HG03159 (cell line): Measurements from ENCODE around the gene DDX20.

Source experiments
- ATAC-seq: cut with Tn5 transposase; IDR thresholded peaks from one replicate; pipeline ENCODE4 v1.9.1; 2021; ENCODE audit warnings: mild to moderate bottlenecking, moderate library complexity; ENCODE audit not compliant: unreplicated experiment

DDX20 gene

GRCh38 chr1:111746614-111746999, 9.1 kb upstream of the DDX20 start:
- ATAC-seq: no peak

DNA sequence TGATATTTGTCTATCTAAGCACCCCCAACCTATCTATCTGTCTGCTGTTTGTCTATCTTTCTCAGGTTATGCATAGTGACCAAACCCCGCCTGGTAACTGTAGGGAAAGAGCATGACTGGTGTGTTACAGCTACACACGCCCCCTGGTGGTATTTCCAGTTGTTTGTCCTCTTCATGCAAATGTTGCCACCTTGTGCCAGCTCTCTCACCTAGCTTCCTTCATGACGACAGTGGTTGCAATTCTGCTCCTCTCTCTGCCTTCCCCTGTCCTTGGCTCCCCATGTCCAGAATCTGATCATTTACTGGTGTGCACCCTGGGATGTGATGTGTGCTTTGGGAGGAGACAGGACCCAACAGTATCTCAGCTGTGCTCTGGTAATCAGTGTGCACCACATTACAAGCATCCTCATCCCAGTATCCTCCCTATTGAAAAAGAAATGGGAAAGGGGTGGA, 8.4 kb upstream of the DDX20 start:
- no peak for ATAC-seq

- ATAC-seq: no peak
Observed at GRCh38 chr1:111747947-111748346, 7.8 kb upstream of the DDX20 start.

DNA sequence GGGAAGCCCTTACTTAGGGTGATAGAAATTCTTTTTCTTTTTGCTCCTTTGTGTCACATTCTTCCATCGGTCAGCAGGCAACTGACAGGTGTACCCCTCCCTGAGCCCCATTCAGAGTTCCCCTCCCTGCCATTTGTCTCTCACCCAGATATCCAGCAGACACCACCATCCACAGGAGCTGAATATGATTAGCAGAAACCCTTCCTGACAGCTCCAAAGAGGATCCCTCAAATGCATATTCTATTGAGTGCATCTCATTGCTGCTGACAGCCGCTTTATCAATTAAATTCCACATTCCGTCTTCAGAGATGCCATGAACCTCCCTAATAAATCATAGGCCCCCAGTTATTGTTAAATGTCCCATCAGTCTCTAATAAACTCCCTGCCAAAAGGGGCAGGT, 6.1 kb upstream of the DDX20 start:
- no peak for ATAC-seq

GRCh38 chr1:111750856-111751255, 4.8 kb upstream of the DDX20 start:
- no peak for ATAC-seq

DNA sequence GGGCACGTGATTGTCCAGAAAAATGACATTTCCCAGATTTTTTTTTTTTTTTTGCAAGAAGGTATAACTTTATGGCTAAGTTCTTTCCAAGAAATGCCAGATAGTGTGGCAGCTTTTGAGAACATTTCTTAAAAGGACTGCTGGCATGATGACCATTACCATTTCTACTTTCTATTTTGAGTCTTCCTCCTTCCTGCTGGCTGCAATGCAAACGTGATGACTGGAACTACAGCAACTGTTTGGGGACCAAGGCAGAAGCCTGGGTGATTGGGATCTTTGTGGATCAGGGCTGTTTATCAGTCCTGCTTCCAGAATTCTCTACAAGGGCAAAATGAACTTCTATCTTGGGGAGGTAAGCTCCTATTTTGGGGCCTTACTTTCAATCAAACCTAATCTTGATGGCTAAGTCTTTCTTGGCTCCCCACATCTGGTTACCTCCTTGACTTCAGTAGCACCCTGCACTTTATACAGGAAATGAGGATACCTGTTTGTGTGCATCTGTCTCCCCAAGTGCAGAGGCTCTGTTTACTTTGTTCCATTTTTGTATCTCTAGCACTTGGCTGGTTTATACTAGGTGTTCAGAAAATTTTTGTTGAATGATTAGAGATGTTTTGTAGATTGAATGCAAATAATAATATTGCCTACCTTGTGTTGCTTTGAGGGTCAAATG, 3.7 kb upstream of the DDX20 start:
- ATAC-seq: no peak

DNA sequence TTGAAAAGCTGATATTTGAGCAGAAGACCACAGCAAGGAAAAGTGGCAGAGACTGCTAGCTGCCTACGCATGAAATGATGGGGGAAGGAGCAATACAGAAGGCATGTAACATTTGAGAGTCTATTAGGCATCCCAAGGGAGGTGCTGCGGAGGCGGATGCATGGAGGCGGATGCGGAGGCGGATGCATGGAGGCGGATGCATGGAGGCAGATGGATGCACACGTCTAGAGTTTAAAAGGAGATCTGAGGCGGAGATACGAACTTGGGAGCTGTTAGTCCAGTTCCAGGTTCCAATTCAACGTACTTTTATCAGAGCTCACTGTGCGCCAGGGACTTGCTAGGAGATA, 744 bp upstream of the DDX20 start:
- ATAC-seq: peak; percentile 1

DNA sequence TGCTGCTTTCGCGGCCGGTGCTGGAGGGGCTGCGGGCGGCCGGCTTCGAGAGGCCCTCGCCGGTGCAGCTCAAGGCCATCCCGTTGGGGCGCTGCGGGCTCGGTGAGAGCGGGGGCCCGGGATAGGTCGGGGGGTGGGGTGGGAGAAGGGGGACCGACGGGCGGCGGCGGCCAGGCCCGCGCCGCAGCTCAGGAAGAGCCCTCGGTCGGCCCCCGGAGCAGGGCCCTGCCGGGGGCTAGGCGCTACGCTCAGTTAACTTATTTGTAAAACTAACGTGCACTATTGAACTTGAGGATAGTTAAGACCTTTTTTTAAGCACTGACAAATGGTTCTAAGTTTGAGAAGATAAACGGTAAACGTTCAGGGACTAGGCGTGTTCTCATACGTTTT, 418 bp downstream of the DDX20 start:
- ATAC-seq: peak; percentile 22

DNA sequence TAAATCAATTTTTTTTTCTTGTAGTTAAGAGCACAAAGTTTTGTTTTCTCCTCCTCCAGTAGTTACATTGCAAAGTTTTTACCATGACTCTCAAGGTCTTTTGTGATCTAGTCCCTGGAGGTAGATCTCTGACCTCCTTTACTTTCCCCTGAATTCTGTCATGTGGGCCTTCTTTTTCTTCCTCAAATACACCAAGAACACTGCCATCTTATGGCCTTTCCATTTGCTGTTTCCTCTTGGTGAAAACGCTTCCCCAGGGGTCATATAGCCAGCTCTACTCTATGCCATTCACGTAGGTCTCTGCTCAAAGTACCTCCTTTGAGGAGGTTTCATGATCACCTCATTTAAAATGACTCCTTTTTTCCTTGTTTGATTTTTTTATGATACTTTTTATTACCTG, 2.7 kb downstream of the DDX20 start:
- no peak for ATAC-seq

DNA sequence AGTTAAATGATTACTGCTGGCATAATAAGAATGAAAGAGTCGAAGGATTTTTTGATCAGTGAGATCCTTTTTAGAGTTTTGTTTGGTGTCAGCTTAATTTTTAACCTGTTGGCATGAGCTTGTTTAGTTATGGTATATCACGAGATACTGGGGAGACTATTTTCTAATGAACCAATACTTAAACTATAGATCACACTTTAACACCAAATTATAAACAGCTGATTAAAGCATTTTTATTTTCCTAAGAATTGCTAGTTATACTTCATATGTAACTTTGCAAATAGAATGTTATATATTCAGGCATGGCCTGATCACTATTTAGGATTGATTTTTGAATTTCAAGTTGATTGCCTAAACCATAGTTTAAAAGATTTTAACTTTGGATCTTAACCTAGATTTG, 6.0 kb downstream of the DDX20 start:
- ATAC-seq: no peak

- ATAC-seq: no peak
Observed at GRCh38 chr1:111762332-111762731, 6.6 kb downstream of the DDX20 start.

DNA sequence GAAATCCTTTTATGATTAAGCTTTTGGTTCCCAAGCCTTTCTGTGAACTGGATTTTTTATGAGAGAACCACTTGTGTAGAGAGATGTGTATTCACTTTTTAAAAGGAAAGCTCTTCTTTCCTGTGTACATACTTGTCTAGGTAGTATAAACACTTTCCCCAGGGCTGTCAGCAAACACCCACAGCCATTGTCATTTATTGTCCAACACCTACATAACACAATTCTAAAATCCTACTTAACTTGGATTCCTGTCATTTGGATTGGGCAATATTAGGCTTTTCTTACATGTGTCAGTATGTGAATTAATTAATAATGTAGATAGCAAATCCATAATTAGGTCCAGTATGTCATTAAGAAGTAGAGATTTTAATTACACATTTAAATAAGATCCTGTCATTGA, 12.3 kb downstream of the DDX20 start:
- ATAC-seq: no peak

DNA sequence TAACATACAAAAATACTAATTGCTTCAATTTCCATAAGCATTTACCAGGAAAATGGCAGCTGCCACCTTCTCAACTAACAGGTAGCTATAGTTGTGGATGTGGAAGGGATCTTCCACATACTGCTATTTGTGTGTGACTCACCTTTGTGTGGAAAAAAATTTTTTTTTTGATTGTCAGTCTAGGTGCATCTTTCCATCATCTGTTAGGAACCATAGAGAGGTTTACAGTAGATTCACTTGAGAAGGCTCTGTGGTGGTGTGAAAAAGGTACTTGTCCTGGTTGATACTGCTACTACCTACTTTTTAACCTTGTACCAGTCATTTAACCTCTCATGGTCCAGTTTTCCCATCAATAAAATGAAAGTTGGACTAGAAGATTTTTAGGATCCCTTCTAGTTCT, 12.9 kb downstream of the DDX20 start:
- ATAC-seq: no peak

- no peak for ATAC-seq
Observed at GRCh38 chr1:111769517-111770146, 13.9 kb downstream of the DDX20 start.

DNA sequence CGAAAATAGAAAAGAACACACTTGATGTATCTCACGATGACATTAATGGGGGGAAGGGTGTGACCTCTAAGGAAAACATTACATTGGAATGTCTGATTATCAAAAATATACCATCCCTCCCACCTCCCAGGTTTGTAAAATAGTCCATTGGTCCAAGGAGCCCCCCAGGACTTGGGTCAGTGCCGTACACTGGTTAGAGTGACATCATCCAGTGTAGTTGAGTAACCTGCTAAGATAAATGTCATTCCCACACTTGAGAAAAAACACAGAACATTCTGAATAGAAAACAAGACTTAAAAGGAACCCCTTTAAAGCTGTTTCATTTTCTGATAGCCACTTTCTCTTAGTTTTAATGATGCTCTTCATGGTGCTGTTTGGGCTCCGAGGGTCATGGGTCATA, 15.2 kb downstream of the DDX20 start:
- no peak for ATAC-seq

DNA sequence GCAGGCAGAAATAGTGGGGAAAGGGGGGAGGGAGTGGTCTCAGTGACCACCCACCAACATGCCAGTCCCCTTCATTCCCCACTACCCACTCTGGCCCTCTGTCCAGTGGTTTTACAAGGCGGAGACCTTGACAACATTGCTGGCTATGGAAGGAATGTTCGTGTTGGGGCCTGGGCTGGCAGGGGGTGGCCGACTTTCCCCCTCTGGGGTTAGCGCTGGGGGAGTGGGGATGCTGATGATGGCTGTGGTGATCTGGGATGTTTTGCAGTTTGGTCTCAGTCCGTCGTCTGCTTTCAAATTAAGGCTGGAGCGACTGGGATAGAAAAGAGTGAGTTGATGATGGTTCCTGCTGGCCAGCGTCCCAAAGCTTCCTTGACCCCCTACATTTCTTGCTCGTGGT, 20.3 kb downstream of the DDX20 start:
- no peak for ATAC-seq

- ATAC-seq: no peak
Observed at GRCh38 chr1:111776391-111776790, 20.7 kb downstream of the DDX20 start.

DNA sequence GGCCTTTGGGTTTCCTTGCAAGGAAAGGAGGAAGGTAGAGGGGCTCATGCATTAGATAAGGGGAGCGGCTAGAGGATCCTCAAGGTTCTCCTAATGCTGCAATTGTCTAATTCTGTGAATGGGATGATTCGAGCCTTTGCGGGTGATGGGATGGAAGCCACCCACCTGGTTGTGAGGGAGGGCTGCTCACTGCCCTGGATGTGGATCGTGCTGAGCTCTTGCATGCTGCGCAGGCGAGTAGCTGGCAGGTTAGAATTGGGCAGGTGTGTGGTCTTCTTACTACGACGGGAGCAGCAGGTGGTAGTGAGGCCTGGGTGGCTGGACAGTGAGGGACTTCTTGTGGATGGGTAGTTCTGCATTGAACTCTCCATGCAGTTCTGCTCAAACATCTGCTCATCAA, 21.2 kb downstream of the DDX20 start:
- ATAC-seq: no peak

GRCh38 chr1:111777301-111777700, 21.6 kb downstream of the DDX20 start:
- no peak for ATAC-seq

DNA sequence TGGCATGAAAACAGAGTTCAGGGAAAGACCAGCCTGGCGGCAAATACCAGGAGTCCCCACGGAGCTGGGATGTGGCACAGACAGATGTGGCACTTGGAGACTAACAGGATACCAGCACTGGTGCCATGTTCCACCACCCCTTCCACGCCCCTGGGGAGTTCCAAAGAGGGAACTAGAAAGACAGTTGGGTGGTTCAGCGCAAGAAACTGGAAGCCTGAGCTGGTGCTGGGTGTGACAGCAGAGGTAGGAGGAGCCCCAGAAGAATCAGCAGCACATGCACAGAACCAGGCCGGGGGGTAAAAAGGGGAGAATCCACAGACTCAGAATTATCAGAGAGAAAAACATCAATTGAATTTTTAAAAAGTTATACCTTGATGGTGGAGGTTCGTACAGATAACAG, 22.4 kb downstream of the DDX20 start:
- no peak for ATAC-seq

GRCh38 chr1:111778541-111779051, 22.9 kb downstream of the DDX20 start:
- no peak for ATAC-seq

DNA sequence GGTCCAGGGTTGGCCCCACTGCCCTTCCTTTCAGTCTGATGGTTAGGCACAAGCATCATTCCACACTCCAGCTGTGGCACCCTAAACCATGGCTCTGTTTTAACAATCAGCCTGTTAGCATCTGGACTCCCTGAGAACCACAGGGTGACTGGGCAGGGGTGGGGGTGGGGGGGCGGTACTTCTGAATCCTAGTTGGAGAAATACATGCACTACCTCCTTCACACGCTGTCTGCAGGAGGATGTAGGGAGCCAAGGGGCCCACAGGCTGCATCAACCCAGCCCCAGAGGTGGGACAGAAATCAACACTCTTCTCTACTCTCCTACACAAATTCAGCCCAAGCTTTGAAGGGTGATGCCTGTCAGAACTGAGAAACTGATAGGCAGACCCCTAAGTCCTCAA, 23.8 kb downstream of the DDX20 start:
- ATAC-seq: no peak
